ENCODE measurements around the gene PLXNC1.

PLXNC1 gene

DNA sequence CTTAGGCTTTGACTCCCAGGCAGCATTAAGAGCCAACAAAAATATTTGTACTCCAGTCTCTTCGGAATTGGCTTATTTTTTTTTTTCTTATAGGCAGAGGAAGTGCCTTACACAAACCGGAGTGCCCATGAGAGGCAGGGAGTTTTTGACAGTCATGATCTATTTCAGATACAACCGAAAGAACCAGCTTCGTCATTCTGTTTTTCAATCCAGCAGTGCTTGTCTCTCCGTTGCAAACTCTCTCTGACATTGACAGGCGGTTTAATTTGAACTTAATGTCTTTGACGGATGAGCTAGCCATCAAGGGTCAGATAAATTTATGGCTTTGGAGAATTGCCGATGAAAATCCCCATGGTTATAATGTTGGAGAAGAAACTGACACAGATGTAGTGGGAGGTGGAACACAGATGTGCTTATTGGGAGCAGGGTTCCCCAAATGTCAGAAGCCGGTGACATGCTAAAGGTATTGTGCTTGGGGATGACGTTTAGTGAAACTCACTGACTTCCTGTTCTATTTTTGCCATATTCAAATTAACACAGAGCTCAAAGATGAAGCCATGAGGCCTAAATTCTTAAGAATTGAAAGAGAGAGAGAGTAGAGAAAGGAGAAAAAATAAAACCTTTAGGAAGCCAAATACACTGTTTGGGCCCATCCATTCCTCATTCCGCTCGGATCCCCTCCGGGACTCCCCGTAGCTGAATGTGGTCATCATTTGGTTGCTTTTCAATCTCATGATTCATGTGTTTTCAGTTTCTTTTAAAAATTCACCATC, 59.7 kb downstream of the PLXNC1 start:
- DNase-seq, result peak; percentile 62

DNA sequence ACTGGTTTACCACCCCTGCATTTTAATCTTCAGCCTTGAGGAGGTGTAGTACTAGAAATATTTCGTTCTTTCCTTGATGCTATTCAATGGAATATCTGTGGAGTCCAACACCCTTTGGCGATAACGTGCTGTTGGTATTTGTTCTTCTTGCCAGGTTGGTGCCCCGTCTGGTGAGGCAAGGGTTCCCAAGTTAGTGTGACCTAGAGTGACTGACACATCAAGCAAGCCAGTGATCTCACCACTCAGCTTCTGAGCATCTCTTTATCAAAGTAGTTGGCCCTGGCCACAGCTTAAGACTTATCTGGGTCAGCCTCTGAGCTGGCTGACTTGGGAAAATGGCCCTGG, 60.2 kb downstream of the PLXNC1 start:
- DNase-seq, result peak; percentile 39

DNA sequence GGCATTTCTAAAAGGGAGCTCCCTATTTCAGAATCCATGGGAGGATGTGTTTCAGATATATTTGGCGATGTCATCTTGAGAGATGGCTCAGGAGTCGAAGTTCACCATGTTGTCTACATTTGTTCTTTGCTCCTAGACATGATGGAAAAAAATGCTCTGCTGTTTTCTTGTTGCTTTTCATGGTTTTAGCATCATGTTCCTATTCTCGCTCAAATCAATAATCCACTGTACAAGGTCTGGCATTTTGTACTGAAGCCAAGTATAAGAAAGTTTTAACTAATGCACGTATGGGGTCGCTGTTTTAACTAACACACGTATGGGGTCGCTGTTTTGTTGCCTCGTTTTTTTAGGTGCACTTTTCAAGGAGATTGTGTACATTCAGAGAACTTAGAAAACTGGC, 60.9 kb downstream of the PLXNC1 start:
- no peak for DNase-seq

DNA sequence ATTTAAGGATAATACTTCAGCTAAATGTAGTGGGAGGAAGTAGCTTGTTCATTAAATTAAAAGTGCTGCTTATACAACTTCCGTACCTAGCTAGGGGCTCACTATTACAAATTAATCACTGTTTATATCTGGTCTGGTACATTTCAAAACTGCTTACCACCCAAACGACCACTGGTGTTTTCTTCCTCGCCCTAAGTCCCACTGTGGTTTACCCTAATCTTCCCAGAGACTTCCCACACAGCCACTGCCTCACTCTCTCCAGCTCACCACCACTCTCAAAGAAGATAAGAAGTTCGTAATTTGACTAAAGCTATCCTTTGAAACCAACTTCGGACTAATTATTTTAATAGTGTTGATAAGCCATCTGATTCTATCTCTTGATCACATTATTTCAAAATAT, 62.6 kb downstream of the PLXNC1 start:
- no peak for DNase-seq

DNA sequence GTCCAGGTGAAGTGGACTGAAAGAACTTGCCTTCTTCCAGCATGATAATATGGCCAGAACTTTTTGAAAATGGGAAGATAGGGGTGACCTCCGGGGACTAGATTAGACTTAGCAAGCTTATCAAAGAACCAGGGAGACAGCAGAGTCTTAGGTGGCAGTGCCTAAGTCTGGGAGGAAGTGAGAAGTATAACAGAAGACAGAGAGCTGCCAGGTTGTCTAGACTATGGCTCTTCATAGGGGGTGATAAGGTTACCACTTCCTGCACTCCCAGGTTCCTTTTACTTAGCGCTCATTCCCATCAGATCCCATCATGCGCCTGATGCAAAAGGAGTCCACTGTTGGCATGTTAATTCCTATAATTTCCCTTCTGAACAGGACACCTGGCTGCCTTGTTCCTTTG, 69.9 kb downstream of the PLXNC1 start:
- DNase-seq, result no peak

DNA sequence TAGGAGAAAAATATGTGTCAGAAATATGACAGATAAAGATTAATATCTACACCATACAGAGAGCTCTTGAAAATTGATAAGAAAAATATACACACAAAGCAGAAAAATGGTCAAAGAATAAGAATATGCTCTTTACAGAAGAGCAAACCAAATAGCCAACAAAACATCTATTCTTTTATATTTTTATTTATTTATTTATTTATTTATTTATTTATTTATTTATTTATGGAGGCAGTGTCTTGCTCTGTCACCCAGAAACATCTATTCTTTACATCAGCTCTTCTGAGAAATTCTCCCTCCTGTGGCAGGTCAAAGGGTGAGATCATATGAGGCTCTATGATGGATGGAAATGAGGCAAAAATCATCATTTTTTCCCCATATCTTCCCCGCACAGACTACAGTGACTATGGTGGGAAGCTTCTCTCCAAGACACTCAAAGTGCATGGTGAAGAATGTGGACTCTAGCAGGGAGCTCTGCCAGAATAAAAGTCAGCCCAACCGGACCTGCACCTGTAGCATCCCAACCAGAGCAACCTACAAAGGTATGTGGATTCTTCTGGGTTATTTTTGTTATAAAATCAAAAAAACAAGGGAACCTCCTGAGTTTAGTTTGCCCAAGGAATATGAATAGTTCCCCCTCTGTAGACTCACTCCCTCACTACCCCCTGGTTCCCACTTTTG, 71.4 kb downstream of the PLXNC1 start:
- no peak for DNase-seq

DNA sequence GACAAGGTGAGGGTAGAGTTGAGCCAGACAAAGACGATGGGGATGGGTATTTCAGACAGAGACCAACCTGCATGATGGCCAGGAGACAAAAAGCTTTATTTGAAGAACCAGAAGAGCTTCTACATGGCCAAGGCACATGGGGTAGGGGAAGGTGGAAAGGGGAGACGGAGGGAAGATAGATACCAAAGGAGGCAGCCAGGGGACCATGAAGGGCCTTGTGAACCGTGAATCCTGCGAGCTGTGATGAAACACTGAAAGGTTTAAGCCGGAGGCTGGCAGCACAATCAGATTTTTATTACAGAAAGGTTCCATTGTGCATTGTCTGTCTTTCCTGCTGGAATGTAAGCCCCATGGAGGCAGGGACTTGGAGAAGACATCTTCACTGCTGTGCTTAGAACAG, 72.4 kb downstream of the PLXNC1 start:
- no peak for DNase-seq

DNA sequence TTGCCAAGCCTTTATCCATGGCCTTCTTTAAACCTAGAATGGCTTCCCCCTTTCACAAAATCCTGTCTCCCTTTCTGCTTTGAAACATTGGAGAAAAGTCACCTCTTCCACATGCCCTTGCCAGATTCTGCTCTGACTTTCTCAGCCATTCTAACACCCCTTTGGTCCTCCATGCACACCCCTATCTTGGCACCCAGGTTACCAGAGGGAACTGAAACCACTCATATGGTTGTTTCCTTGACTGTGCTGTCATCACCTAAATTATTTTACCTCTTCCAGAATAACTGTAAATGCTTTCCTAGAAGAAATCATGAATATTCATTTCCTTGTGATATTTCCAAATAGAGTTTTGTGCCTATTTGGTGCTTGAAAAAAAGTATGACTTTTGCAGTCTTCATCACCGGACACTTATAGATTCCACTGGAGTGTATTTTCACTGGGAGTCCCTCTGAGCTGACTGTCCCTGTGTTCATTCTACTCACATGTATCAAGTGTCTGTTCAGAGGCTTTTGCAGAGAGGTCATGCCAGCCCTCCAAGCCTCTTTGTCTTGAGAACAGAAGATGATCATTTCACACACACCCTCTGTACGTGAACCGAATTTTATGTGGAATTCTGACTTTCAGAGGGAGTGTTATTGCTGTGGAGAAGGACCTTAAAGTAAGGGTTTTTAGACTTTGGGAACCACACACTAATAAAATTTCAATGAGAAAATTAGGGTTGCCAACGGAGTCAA, 74.1 kb downstream of the PLXNC1 start:
- no peak for DNase-seq

DNA sequence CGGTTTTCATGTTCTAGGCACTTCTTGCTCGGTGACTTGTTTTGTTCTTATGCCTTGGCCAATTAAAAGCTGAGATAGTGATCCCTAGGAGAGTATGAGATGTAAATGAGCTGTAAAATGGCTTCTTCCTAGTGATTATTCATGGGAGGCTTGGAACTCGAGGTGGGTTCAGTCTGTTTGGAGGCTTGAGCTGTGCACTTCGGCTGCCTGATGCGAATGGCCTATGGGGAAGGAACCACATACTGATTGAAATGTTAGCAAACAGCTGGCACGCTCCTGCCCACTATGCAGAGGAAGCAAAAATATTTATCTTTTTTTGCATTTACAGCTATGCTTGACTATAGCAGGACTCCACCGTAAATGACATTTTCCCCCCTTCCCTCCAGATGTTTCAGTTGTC, 75.5 kb downstream of the PLXNC1 start:
- DNase-seq, result no peak

DNA sequence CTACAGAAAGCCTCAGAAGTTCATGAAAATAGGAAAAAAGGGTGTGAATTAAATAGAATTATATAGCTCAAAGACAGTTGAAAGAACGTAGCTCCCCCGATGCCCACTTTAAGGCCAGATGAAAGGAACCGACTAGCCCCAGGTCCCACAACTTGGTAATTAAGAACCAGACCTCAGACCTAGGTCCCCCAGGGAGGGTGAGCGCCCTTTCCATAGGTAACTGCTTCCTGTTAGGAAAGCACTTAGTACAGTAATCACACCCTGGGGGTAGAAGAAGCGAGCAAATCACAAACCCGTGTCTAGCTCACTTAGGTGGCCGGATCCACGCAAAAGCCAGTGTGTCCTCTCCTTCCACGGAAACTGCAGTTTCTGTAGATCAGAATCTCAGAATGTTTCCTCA, 77.1 kb downstream of the PLXNC1 start:
- no peak for DNase-seq

DNA sequence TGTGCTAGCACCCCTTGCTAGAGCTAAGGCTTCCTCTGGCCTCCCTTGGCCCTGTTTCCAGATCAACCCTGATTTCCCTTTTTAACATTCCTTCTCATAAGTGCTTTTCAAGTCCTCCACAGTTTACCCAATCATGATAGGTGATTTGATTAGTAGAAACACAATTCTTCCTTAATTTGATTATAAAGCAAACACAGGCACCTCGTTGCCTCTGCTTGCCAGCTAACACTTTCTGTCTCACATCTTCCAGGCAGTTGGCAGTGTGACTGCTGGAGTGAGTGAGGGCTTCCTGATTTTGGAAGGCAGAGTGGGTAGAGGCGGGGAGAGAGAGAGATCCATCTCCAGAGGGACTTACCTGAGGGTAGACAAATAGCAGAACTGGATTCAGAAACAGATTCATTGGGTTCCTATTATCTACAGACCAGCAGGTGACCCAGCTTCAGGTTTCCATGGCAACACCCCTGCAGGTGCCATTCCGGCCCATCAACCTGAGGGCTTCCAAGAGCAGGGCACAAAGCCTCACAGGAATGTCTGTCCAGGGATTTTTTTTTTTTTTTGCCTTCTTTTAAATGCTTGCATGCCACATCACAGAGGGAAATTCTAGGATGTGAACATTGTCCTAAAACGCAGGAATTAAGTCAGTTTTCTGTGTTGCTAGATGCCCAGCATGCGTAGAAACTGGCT, 77.7 kb downstream of the PLXNC1 start:
- DNase-seq, result no peak

DNA sequence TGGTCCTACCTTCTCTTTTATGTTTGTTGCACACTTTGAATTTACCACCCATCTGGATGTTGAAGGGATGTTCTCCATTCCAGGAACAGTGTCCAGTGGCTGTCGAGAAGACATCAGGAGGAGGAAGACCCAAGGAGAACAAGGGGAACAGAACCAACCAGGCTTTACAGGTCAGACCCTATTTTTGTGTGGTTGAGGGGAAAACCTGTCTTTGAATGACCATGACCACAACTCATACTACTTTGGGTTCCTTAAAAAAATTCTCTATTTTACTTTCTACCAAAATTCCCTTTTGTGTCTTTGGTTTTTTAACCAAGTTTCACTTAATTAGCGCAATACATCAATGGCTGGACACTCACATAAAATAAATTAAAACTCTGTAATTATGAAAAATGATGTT, 78.7 kb downstream of the PLXNC1 start:
- DNase-seq, result no peak

DNA sequence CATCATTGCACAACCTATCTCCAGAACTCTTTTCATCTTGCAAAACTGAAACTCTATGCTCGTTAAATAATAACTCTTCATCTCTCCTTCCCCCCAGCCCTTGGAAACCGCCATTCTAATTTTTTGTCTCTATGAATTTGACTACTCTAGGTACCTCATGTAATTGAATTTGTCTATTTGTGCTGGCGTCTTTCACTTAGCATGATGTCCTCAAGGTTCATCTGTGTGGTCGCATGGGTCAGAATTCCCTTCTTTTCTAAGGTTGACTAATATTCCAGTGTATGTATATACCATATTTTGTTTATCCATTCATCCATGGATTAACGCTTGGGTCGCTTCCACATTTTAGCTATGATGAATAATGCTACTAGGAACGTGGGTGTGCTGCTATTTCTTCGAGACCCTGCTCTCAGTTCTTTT, 80.1 kb downstream of the PLXNC1 start:
- DNase-seq, result no peak

DNA sequence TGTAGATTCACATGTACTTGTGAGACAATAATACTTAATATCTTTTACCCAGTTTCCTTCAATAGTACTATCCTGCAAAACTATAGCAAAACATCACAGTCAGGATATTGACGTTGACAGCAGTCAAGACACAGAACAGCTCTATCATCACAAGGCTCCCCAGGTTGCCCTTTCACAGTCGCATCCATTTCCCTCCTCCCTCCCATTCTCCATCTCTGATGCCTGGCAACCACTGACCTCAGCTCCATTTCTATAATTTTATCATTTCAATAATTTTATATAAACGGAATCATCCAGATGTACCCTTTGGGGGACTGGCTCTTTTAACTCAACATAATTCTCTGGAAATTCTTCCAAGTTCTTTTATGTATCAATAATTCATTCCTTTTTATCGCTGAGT, 81.5 kb downstream of the PLXNC1 start:
- no peak for DNase-seq

DNA sequence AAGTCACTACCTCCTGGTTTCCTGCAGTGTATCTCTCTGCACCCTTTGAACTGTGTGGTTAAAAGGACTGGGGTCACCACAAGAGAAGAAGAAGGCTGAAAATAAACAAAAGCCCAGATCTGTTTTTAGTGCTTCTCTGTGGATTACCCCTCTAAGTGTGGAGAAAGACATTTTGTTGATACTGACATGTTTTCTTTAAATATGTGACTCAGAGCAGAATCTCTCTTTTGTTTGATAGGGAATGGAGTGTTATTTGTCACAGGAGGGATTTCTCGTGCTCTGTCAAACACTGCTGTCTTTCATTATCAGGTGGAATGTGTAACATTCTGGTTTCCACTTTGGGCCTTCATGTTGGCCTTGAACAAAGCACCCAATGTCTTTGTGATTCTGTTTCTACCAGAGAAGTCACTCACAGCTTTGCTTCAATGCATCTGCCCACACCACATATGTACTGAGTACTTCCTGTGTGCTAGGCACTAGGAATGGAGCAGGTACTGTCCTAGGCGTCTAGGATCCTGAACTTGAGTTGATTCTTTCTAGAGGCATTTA, 82.1 kb downstream of the PLXNC1 start:
- DNase-seq, result no peak

DNA sequence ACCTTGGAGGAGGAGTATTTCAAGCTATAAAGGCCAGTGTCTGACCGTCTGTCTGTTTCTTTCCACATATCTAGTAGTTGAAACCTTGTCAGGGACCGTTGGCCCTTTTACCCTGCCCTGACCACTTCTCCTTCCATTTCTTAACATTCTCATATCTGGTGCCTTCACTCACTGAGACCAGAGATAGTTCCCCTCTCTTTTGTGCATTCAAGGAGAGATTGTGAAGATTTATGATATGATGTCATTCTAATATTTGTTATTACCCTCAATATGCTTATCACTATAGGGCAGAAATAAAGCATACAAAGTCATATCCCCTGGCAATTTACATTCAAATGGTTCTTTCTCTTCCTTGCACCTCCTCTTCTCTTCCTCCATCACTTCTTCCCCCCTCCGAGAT, 83.3 kb downstream of the PLXNC1 start:
- no peak for DNase-seq

DNA sequence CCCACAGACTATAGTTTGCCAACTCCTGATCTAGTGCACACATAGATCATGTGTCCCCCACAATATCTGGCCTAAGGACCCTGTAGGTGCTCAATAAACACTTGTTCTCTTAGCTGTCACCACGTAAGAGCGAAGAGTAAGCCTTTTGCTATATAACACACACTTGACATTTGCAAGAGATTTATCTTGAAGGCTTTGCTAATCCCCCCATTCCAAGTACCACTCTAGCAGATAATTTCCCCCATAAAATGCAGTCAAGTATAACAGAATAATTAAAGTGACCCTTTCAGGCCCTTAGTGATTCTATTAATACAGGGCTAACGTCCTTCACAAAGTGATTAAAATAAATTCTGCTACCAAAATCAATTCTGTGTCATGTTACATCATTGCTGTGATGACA, 87.5 kb downstream of the PLXNC1 start:
- DNase-seq, result no peak

DNA sequence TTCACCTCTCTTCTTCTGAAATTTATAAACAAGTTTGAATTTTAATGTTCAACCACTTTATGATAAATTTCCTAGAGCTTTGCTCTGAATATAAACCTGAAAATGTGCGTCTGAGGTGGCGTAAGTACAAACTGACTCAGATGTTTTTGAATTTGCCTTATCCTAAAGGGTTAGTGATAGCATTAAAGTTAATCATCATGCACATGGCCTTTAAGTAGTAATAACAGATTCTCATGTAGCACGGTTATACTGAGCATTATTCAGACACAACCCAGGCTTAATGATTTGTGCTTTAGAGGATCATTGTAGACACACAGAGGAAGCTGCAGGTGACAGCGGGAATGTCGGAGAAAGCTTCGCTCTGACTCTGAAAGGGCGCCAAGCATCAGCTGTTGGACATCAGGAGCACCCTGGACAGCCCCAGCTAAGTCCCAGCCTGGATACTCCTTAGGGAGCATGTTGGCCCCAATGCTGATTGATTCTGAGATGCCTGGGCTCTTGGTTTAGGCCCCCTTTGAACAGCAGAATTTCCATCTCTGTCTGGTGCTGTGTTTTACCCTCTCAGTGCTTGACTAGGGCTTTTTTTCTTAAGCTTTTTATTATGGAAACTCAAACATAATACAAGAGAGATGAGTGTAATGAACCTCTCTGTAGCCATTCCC, 91.1 kb downstream of the PLXNC1 start:
- DNase-seq, result no peak

DNA sequence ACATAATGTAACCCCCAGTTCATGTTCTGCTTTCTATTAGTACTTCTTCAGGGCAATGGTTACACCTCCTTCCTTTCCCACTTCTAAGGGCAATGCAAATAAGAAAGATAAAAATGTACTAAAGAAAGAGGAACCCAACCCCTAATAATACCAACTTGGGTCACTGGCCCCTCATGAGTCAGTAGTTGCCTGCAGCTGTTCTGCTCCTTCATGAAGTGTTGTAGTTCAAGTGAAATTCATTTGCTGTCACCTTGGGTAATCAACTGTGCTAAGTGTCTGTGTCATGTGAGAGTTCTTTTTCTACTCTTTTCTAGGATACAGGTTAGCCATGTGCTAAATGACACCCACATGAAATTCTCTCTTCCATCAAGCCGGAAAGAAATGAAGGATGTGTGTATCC, 91.8 kb downstream of the PLXNC1 start:
- peak; percentile 66 for DNase-seq

DNA sequence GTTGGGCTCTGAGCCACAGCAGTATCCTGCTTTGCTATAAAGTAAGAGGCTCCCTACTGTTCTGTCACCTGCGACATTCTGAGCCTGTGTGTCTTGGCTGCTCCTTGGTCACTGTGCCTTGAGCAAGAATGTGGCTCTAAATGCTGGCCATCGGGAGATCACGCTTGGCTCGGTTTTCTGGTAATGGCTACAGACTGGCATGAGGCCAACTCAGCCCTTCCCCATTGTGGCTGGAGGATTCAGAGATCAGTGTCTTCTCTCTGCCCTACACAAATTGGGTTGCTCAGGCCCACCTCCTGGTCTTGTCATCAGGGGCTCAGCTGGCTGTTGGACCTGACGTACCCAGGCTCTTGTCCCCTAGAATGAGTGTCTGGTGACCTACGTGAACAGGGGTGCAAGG, 94.5 kb downstream of the PLXNC1 start:
- DNase-seq, result no peak

DNA sequence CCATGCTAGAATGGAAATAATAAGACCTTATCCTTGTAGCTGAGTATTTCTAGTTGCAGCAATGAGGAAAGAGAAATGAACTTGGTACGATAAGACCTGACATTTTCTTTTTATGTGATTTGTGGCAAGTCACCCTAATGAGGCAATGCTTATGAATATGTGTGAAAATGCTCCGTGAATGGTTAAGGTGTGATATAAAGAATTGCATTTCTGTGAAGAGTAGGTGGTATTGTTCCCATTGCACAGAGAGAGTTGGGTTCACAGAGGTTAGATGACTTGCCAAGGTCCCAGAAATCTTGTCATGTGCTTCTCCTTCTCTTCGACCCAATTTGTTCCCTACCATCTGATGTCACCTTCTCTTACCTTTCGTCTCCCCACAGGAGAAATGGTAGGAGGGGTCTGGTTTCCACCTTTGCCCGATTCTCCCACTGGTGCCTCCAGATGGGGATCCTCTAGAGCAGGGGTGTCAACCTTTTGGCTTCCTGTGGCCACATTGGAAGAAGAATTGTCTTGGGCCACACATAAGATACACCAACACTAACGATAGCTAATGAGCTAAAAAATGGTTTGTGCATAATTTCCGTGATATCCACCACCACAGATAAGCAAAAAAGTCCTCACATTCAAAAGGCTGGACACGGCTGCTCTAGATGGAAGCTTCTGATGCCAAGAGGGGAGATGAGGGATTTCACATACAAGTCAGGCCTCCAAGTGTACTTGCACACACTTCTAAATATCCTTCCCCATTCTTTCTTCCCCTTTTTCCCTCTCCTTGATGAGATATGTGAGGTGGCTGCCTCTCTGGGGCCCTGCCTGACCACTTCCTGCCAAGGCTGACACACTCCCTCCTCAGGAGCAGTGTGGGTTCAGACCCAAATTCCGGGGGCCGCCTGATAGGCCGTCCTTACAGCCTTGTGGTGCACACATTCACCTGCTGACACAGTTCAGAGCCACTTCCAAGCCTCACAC, 96.1 kb downstream of the PLXNC1 start:
- peak; percentile 69 for DNase-seq

Measured in CD4-positive, alpha-beta T cell treated with Interleukin-15 for 1 hour (primary cell).